Astrocyte of the cerebellum (primary cell): Measurements from ENCODE around the gene FOXG1.

ENCODE experiments used
- DNase-seq: peaks from one replicate; pipeline ENCODE4 v3.0.0-alpha.2; 2011; ENCODE audit warnings: low read depth
- H3K4me3 ChIP-seq: 2 replicates; pipeline ENCODE4 v1.5.1; 2011; ENCODE audit warnings: mild to moderate bottlenecking, low read depth, low read length, moderate library complexity
- in situ Hi-C: cut with HindIII; loops from 2 replicates; pipeline ENCODE4 v1.10.0; 2017; ENCODE audit warnings: low sequenced_read_pairs
- TF ChIP-seq, protein P1 (sequence below): IDR thresholded peaks from 2 replicates; pipeline ENCODE4 v1.5.1; 2012; ENCODE audit warnings: low read length, low read depth, moderate library complexity, mild to moderate bottlenecking; ENCODE audit errors: missing control alignments

The FOXG1 gene

DNA sequence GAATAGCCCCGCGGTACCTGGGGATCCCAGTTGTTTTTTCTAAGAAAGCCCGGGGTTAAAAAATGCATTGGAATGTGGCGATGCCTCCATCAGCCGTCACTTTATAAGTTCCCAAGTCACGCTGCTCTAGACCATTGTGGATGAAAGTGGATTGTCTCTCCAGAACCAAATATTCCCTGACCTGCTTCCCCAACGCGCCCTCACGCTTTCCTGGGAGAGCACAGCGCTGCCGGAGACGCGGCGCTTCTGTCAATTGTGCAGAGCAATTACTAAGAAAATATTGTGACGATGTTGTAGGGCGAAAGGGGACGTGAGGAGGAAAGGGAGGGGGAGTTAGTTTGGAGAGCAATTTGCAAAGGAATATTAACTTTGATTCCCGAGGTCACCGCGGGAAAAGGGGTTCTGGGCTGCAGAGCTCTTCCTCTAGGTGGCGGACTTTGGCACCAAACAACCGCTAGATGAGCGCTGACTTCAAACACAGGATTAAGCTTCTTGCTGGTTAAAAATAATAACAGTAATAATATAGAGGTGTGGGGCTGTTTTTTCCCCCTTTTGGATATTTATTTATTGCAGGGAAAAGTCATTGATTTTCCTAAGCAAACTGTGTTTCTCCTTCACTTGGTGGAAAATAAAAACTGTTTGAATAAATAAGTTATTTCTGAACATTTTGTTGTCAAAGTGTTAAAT is 9.6 kb upstream of the FOXG1 start:
- peak; percentile 52 for DNase-seq
- peak overlapping the region; percentile 30 for H3K4me3 ChIP-seq
- TF ChIP-seq, protein P1, sequence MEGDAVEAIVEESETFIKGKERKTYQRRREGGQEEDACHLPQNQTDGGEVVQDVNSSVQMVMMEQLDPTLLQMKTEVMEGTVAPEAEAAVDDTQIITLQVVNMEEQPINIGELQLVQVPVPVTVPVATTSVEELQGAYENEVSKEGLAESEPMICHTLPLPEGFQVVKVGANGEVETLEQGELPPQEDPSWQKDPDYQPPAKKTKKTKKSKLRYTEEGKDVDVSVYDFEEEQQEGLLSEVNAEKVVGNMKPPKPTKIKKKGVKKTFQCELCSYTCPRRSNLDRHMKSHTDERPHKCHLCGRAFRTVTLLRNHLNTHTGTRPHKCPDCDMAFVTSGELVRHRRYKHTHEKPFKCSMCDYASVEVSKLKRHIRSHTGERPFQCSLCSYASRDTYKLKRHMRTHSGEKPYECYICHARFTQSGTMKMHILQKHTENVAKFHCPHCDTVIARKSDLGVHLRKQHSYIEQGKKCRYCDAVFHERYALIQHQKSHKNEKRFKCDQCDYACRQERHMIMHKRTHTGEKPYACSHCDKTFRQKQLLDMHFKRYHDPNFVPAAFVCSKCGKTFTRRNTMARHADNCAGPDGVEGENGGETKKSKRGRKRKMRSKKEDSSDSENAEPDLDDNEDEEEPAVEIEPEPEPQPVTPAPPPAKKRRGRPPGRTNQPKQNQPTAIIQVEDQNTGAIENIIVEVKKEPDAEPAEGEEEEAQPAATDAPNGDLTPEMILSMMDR, result peak; percentile 90
- in situ Hi-C loops, result loop anchor here (5.0 kb wide), 1 partner anchor 785 kb away; no protein-coding TSS in a partner anchor

DNA sequence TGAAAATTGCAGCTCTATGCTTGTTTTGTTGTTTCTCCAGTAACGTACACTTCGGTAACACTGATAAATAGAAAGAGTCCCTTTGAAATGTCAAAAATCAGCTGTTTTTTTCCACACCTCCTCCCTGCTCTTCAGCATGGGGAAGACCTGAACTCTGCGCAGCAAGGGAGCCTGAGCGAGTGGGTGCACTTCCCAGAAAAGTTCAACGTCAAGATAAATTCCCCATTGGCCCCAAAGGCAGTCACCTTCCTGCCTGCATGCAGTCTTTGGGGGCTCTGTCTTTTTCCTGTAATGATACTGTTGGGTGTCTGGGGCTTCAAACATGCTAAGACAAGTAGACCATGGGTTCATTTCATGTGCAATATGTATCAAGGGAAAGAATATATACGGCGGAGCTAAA is 8.8 kb upstream of the FOXG1 start:
- no peak for DNase-seq
- in situ Hi-C loops, result loop anchor here (5.0 kb wide), 1 partner anchor 785 kb away; no protein-coding TSS in a partner anchor
- H3K4me3 ChIP-seq, result no peak overlapping the region
- TF ChIP-seq, protein P1, result no peak

DNA sequence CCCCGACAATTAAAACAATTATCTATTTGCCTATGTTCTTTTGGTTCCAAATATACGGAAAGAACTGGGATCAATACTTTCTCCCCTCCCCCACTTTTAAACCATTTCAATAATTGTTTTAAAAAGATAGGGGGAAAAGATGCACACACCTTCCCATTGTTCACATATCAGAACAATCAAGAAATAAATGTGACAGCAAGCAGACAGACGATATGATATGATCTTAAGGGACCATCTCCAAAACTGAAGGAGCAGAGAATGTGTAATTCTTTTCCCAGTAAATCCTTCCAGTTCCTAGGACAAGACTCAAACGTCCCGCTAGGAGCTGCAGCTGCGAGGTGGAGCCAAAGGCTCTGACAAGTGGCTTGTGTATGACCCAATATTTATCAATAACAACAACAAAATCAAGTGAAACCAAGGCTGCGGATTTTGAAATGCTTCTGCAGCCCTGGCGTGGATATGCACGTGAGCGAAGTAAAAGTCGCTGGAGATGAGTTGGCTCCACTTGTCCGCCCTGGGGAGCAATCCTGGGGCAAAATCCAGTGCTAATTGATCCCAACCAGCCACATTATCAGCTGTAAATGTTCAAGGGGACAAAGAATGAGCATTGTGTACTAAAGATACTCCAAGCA is 8.2 kb upstream of the FOXG1 start:
- DNase-seq, result no peak
- in situ Hi-C loops, result loop anchor here (5.0 kb wide), 1 partner anchor 784 kb away; no protein-coding TSS in a partner anchor
- H3K4me3 ChIP-seq, result no peak overlapping the region
- TF ChIP-seq, protein P1, result no peak

DNA sequence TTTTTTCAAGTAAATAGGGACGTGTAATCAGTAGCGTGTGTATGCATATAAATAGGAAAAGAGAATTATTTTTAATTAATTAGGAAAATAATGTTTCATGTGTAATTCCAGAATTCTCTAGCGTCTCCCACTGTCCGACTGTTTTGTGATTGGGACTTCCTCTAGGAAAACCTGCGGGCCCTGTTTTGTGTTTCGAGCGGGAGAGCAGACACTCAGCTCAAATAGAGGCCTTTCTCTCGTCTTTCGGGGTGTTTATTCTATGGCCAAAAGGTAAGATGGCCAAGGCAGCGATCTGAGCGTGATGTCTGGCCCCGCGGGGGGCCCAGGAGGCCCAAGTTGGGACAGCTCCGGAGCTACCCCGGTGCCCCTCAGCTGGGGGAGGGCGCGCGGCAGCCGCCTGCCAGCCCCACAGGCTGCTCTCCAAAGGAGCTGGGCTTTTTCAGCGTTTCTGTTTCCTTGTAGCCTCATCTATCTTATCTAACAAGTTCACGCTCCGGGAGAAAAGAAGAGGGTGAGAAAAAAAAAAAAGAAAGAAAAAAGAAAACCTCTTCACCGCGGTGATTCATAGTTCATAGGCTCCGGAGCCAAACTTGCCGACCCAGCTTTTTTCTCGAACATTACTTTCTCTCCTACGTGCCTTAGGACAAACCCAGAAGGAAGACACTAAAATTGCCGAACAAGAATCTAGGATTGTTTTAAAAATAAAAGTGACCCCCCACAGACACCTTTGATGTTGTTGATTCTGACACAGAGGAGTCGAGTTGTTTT is 7.5 kb upstream of the FOXG1 start:
- peak overlapping the region; percentile 17 for H3K4me3 ChIP-seq
- in situ Hi-C loops, result loop anchor here (5.0 kb wide), 1 partner anchor 783 kb away; no protein-coding TSS in a partner anchor
- no peak for DNase-seq
- TF ChIP-seq, protein P1, result peak; percentile 6

DNA sequence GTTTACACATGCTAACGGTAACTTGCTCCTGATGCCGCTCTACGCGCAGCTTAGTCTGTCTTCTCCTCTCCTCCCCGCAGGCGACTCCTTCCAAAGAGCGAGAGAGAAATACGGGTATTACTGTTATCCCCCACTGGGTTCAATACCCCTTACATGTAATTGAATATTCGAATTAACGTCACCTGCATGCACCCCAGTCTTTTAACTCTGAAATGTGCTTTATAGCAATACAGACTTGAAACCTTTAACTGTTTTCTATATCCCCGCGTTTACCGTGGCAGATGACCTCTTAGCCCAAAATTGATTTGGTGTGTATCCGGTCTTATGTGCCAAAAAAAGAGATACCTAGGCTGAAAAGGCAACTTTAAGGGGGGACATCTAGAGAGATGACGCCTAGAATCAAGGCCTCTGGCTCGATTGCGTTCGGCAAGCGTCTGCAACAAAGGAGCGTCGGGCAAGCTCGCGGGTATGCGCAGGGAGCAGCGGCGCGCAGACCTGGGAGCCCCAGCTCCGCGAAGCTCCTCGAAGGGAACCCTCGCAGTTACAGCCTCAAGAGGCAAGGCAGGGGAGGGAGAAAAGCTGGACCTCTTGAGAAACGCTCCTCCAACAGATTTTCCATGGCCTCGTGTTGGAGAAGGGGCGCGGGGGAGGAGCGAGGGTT is 6.8 kb upstream of the FOXG1 start:
- in situ Hi-C loops, result loop anchor here (5.0 kb wide), 1 partner anchor 783 kb away; no protein-coding TSS in a partner anchor
- DNase-seq, result no peak
- peak overlapping the region; percentile 17 for H3K4me3 ChIP-seq
- TF ChIP-seq, protein P1, result no peak
